ENCODE data around the gene MRPL39. TPM values are rescaled to one million over a fixed set of nuclear protein-coding genes. Genes with fewer than 3 reads are reported as not detected.

The MRPL39 gene
- total RNA-seq, 1 donor from 2014 or later: 39.0 TPM

- TF ChIP-seq CTCF (conservative IDR thresholded peaks at IDR 0.05): no peak
- no peaks in the 10 kb centered on the region for H3K9me3 Mint-ChIP-seq
- peaks cover 5% of the 10 kb centered on the region for H3K36me3 Mint-ChIP-seq (ENCODE audit: low read depth)
- DNase-seq (ENCODE audit: low read depth, low spot score): no peak
- H3K4me3 Mint-ChIP-seq: no peak overlapping the region
- peaks cover 9% of the 10 kb centered on the region for H3K4me1 Mint-ChIP-seq
- no peaks in the 10 kb centered on the region for H3K27me3 Mint-ChIP-seq (ENCODE audit: low read depth)
- H3K27ac Mint-ChIP-seq (ENCODE audit: unreplicated experiment): no peak overlapping the region
Measured at GRCh38 chr21:25571726-25572121, 35.6 kb downstream of the MRPL39 start.

- DNase-seq (ENCODE audit: low read depth, low spot score): no peak
- H3K27me3 Mint-ChIP-seq (ENCODE audit: low read depth): no peaks in the 10 kb centered on the region
- H3K4me1 Mint-ChIP-seq: peaks cover 9% of the 10 kb centered on the region
- no peak for TF ChIP-seq CTCF (conservative IDR thresholded peaks at IDR 0.05)
- no peaks in the 10 kb centered on the region for H3K9me3 Mint-ChIP-seq
- H3K36me3 Mint-ChIP-seq (ENCODE audit: low read depth): peaks cover 2% of the 10 kb centered on the region
- H3K27ac Mint-ChIP-seq (ENCODE audit: unreplicated experiment): no peak overlapping the region
- no peak overlapping the region for H3K4me3 Mint-ChIP-seq
Measured at GRCh38 chr21:25569711-25570110, 37.6 kb downstream of the MRPL39 start.

GRCh38 chr21:25569084-25569483, 38.2 kb downstream of the MRPL39 start:
- no peak for TF ChIP-seq CTCF (conservative IDR thresholded peaks at IDR 0.05)
- H3K4me3 Mint-ChIP-seq: no peak overlapping the region
- peaks cover 9% of the 10 kb centered on the region for H3K4me1 Mint-ChIP-seq
- H3K27me3 Mint-ChIP-seq (ENCODE audit: low read depth): no peaks in the 10 kb centered on the region
- no peak overlapping the region for H3K27ac Mint-ChIP-seq (ENCODE audit: unreplicated experiment)
- no peaks in the 10 kb centered on the region for H3K9me3 Mint-ChIP-seq
- H3K36me3 Mint-ChIP-seq (ENCODE audit: low read depth): peaks cover 2% of the 10 kb centered on the region
- DNase-seq (ENCODE audit: low read depth, low spot score): no peak

GRCh38 chr21:25568246-25568645, 39.0 kb downstream of the MRPL39 start:
- H3K27ac Mint-ChIP-seq (ENCODE audit: unreplicated experiment): no peak overlapping the region

GRCh38 chr21:25567472-25567871, 39.8 kb downstream of the MRPL39 start:
- H3K36me3 Mint-ChIP-seq (ENCODE audit: low read depth): peaks cover 2% of the 10 kb centered on the region
- H3K27ac Mint-ChIP-seq (ENCODE audit: unreplicated experiment): no peak overlapping the region
- no peaks in the 10 kb centered on the region for H3K9me3 Mint-ChIP-seq
- DNase-seq (ENCODE audit: low read depth, low spot score): no peak
- H3K4me1 Mint-ChIP-seq: peaks cover 9% of the 10 kb centered on the region
- TF ChIP-seq CTCF (conservative IDR thresholded peaks at IDR 0.05): no peak
- no peak overlapping the region for H3K4me3 Mint-ChIP-seq
- H3K27me3 Mint-ChIP-seq (ENCODE audit: low read depth): peaks cover 12% of the 10 kb centered on the region

More at GRCh38 chr21:25568246-25568645, 39.0 kb downstream of the MRPL39 start:
- Mint-ChIP-seq H3K27me3 (ENCODE audit: low read depth) (peaks cover 4% of the 10 kb centered on the region), H3K4me1 (peaks cover 9% of the 10 kb centered on the region), H3K4me3 (no peak overlapping the region), H3K36me3 (ENCODE audit: low read depth) (peaks cover 2% of the 10 kb centered on the region), H3K9me3 (no peaks in the 10 kb centered on the region)
- TF ChIP-seq CTCF (conservative IDR thresholded peaks at IDR 0.05): no peak
- no peak for DNase-seq (ENCODE audit: low read depth, low spot score)

GRCh38 chr21:25566645-25567044, 40.6 kb downstream of the MRPL39 start:
- no peak for TF ChIP-seq CTCF (conservative IDR thresholded peaks at IDR 0.05)
- Mint-ChIP-seq H3K4me1 (peaks cover 9% of the 10 kb centered on the region), H3K27me3 (ENCODE audit: low read depth) (peaks cover 16% of the 10 kb centered on the region), H3K9me3 (no peaks in the 10 kb centered on the region), H3K27ac (ENCODE audit: unreplicated experiment) (no peak overlapping the region), H3K36me3 (ENCODE audit: low read depth) (peaks cover 2% of the 10 kb centered on the region), H3K4me3 (no peak overlapping the region)
- no peak for DNase-seq (ENCODE audit: low read depth, low spot score)

All from neural crest cell (in vitro differentiated cells).